ENCODE data around the gene RDH11.

GRCh38 chr14:67675219-67675582 lies 20.4 kb downstream of the RDH11 start:
- TF ChIP-seq CTCF (conservative IDR thresholded peaks at IDR 0.05; ENCODE audit: low read depth in 2 of 2) (no peak), POLR2AphosphoS5 (IDR thresholded peaks at IDR 0.05; ENCODE audit: low read depth) (no peak), ETS1 (IDR thresholded peaks at IDR 0.05) (no peak), EZH2phosphoT487 (IDR thresholded peaks at IDR 0.05; ENCODE audit: unreplicated experiment) (no peak), EZH2 (IDR thresholded peaks at IDR 0.05; ENCODE audit: low read depth, unreplicated experiment) (no peak), REST (IDR thresholded peaks at IDR 0.05; ENCODE audit: unreplicated experiment) (no peak)
